ENCODE measurements around the gene NFYC.

DNA sequence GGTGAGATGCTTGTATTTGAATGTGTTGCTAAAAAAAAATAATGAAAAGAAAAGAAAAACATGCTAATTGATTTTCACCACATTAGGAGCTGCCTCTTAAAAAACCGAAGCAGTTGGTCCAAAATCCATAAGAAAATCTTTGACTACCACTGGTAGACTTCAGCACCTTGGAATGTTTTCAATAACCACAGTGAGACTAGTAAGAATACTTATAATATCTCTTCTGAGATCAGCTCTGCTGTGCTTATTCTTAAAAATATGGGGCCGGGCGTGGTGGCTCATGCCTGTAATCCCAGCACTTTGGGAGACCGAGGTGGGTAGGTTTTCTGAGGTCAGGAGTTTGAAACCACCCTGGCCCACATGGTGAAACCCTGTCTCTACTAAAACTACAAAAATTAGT lies 15.1 kb downstream of the NFYC start:
- TF ChIP-seq, protein P1, sequence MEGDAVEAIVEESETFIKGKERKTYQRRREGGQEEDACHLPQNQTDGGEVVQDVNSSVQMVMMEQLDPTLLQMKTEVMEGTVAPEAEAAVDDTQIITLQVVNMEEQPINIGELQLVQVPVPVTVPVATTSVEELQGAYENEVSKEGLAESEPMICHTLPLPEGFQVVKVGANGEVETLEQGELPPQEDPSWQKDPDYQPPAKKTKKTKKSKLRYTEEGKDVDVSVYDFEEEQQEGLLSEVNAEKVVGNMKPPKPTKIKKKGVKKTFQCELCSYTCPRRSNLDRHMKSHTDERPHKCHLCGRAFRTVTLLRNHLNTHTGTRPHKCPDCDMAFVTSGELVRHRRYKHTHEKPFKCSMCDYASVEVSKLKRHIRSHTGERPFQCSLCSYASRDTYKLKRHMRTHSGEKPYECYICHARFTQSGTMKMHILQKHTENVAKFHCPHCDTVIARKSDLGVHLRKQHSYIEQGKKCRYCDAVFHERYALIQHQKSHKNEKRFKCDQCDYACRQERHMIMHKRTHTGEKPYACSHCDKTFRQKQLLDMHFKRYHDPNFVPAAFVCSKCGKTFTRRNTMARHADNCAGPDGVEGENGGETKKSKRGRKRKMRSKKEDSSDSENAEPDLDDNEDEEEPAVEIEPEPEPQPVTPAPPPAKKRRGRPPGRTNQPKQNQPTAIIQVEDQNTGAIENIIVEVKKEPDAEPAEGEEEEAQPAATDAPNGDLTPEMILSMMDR (IDR thresholded peaks at IDR 0.05), result no peak
- TF ChIP-seq POLR2A (IDR thresholded peaks at IDR 0.05), result no peak
